HG03159 (cell line): ENCODE results near the gene NIT1.
"Not testable (repeated sequence)": the region's sequence is repeated elsewhere in the genome, so short reads cannot be mapped to it uniquely, and the experiment has no call there.

Experiments
- ATAC-seq: cut with Tn5 transposase; IDR thresholded peaks from one replicate; pipeline ENCODE4 v1.9.1; 2021; ENCODE audit warnings: mild to moderate bottlenecking, moderate library complexity; ENCODE audit not compliant: unreplicated experiment

NIT1 gene

GRCh38 chr1:161111527-161111926, 6.4 kb upstream of the NIT1 start:
- ATAC-seq, result no peak

GRCh38 chr1:161113915-161114314, 4.0 kb upstream of the NIT1 start:
- no peak for ATAC-seq

- ATAC-seq, result no peak
These were observed 3.3 kb upstream of the NIT1 start for GRCh38 chr1:161114556-161114955.

- no peak for ATAC-seq
These were observed 2.7 kb upstream of the NIT1 start for GRCh38 chr1:161115132-161115711.

- not testable (repeated sequence) for ATAC-seq
These were observed 1.9 kb upstream of the NIT1 start for GRCh38 chr1:161115961-161116360.

- no peak for ATAC-seq
These were observed 1.4 kb downstream of the NIT1 start for GRCh38 chr1:161119092-161119903.

GRCh38 chr1:161121042-161121650, 3.2 kb downstream of the NIT1 start:
- ATAC-seq, result no peak

- ATAC-seq, result no peak
These were observed 3.9 kb downstream of the NIT1 start for GRCh38 chr1:161121834-161122233.

- no peak for ATAC-seq
These were observed 5.1 kb downstream of the NIT1 start for GRCh38 chr1:161122967-161123366.

- ATAC-seq, result no peak
These were observed 9.7 kb downstream of the NIT1 start for GRCh38 chr1:161127649-161128048.

- ATAC-seq, result no peak
These were observed 10.9 kb downstream of the NIT1 start for GRCh38 chr1:161128591-161129420.

- ATAC-seq, result no peak
These were observed 12.4 kb downstream of the NIT1 start for GRCh38 chr1:161130266-161130665.

GRCh38 chr1:161131523-161132409, 13.9 kb downstream of the NIT1 start:
- no peak for ATAC-seq

- ATAC-seq, result peak; percentile 91
These were observed 14.7 kb downstream of the NIT1 start, which contains the start of gene DEDD for GRCh38 chr1:161132410-161133219. TSS of gene DEDD (minus strand) at chr1:161132667. CDS start at chr1:161124462, 8,205 bp downstream.

GRCh38 chr1:161133220-161133740, 15.4 kb downstream of the NIT1 start:
- ATAC-seq, result peak; percentile 5

- no peak for ATAC-seq
These were observed 20.0 kb downstream of the NIT1 start for GRCh38 chr1:161137881-161138280.

- ATAC-seq, result no peak
These were observed 20.5 kb downstream of the NIT1 start for GRCh38 chr1:161138431-161138830.

- no peak for ATAC-seq
These were observed 21.9 kb downstream of the NIT1 start for GRCh38 chr1:161139766-161140165.
